Activated naive CD4-positive, alpha-beta T cell treated with anti-CD3 and anti-CD28 coated beads, Interleukin-2, amount 50 U/mL, for 24 hours (primary cell): ENCODE data around the gene MTHFD2.

Source experiments
- H3K27ac Mint-ChIP-seq: one replicate; pipeline ENCODE4 v1.8.0; 2021; ENCODE audit warnings: mild to moderate bottlenecking, mixed read lengths
- H3K27me3 Mint-ChIP-seq: one replicate; pipeline ENCODE4 v1.8.0; 2021; ENCODE audit warnings: mixed read lengths
- H3K36me3 Mint-ChIP-seq: one replicate; pipeline ENCODE4 v1.8.0; 2021; ENCODE audit warnings: mixed read lengths
- H3K4me1 Mint-ChIP-seq: one replicate; pipeline ENCODE4 v1.8.0; 2021; ENCODE audit warnings: mixed read lengths
- H3K4me3 Mint-ChIP-seq: one replicate; pipeline ENCODE4 v1.8.0; 2021; ENCODE audit warnings: mild to moderate bottlenecking, mixed read lengths
- H3K9me3 Mint-ChIP-seq: one replicate; pipeline ENCODE4 v1.8.0; 2021; ENCODE audit warnings: mixed read lengths

Gene MTHFD2

GRCh38 chr2:74198461-74199274, at the start of gene MTHFD2:
Gene MTHFD2, plus strand, starts transcription at chr2:74198615. Its CDS starts 27 bp downstream, at chr2:74198642.
- H3K4me3 Mint-ChIP-seq = peak within 1 kb of the TSS; percentile 99
- peaks cover 27% of the 10 kb centered on the region for H3K36me3 Mint-ChIP-seq
- peaks cover 34% of the 10 kb centered on the region for H3K4me1 Mint-ChIP-seq

GRCh38 chr2:74149247-74149525, 49.2 kb upstream of the MTHFD2 start:
- Mint-ChIP-seq H3K4me1 (peaks cover 4% of the 10 kb centered on the region), H3K9me3 (no peaks in the 10 kb centered on the region), H3K27ac (no peak overlapping the region), H3K36me3 (peaks cover 2% of the 10 kb centered on the region), H3K27me3 (no peaks in the 10 kb centered on the region), H3K4me3 (no peak overlapping the region)

More at GRCh38 chr2:74198461-74199274, at the start of gene MTHFD2:
- H3K27ac Mint-ChIP-seq = peak within 1 kb of the TSS; percentile 100
- H3K9me3 Mint-ChIP-seq = no peaks in the 10 kb centered on the region
- H3K27me3 Mint-ChIP-seq = no peaks in the 10 kb centered on the region

- no peak overlapping the region for H3K4me3 Mint-ChIP-seq
- peaks cover 4% of the 10 kb centered on the region for H3K4me1 Mint-ChIP-seq
- H3K27me3 Mint-ChIP-seq = no peaks in the 10 kb centered on the region
- H3K36me3 Mint-ChIP-seq = peaks cover 2% of the 10 kb centered on the region
- peak overlapping the region; percentile 55 for H3K27ac Mint-ChIP-seq
- no peaks in the 10 kb centered on the region for H3K9me3 Mint-ChIP-seq
Observed at GRCh38 chr2:74149570-74150319, 48.7 kb upstream of the MTHFD2 start.

DNA sequence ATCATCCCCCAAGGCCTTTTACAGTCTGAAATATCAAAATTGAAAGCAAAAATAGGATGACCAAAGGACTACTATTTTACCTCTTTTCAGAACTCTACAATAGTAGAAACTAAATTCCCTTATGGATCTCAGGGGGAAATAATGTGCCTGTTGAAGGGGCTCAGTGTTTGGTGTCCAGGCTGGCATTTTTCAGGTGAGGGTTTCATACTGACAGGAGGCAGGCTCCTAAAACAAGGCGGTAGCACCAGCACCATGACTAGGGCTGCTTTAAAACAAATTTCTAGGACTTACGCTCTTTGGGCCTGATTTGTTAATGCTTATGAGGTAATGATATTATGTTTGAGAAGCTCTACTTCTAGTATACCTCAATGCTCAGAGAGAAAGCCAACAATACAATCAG, 45.5 kb upstream of the MTHFD2 start:
- Mint-ChIP-seq H3K27me3 (no peaks in the 10 kb centered on the region), H3K27ac (no peak overlapping the region), H3K9me3 (no peaks in the 10 kb centered on the region), H3K36me3 (peaks cover 7% of the 10 kb centered on the region), H3K4me3 (no peak overlapping the region), H3K4me1 (no peaks in the 10 kb centered on the region)

DNA sequence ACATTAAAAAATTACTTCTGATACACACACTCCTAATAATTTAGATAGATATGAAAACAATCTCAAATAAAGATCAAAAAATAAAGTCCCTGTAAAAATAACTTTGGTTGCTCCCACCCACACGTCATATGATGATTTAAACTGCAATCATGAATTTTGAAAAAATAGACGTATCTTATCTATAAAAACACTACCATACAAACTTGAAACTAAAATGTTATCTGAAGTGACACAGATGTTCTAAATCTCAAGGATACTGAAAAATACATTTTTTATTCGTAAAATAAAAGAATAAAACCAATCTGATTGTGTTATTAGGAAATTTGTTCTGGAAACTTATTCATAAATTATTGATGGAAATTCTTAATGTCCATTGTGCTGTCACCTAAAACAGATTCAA, 42.6 kb upstream of the MTHFD2 start:
- Mint-ChIP-seq H3K27ac (no peak overlapping the region), H3K4me1 (no peaks in the 10 kb centered on the region), H3K36me3 (peaks cover 7% of the 10 kb centered on the region), H3K27me3 (no peaks in the 10 kb centered on the region), H3K4me3 (no peak overlapping the region), H3K9me3 (no peaks in the 10 kb centered on the region)

GRCh38 chr2:74162951-74163350, 35.5 kb upstream of the MTHFD2 start:
- Mint-ChIP-seq H3K4me3 (no peak overlapping the region), H3K36me3 (peaks cover 14% of the 10 kb centered on the region), H3K27me3 (no peaks in the 10 kb centered on the region), H3K4me1 (peaks cover 7% of the 10 kb centered on the region), H3K9me3 (peaks cover 4% of the 10 kb centered on the region), H3K27ac (no peak overlapping the region)

- Mint-ChIP-seq H3K9me3 (peaks cover 4% of the 10 kb centered on the region), H3K4me3 (no peak overlapping the region), H3K27ac (no peak overlapping the region), H3K4me1 (peaks cover 14% of the 10 kb centered on the region), H3K36me3 (peaks cover 18% of the 10 kb centered on the region), H3K27me3 (no peaks in the 10 kb centered on the region)
Observed at GRCh38 chr2:74164761-74165160, 33.7 kb upstream of the MTHFD2 start.

DNA sequence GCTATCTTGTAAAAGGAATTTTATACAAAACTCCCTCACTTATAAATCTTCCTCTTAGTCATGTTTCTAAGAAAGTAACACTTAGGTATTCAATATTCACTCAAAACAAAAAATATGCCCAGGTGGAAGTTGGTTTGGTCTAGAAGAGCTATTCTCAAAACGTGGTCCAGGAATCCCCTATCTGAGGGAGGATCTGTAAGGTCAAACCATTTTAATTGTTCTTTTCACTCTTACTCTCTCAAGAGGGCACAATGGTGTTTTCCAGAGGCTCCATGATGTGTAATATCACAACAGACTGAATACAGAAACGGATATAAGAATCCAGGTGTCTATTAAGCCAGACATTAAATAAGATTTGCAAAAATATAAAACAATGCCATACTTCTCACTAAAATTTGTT, 29.7 kb upstream of the MTHFD2 start:
- H3K27ac Mint-ChIP-seq = no peak overlapping the region
- H3K9me3 Mint-ChIP-seq = peaks cover 4% of the 10 kb centered on the region
- H3K27me3 Mint-ChIP-seq = no peaks in the 10 kb centered on the region
- H3K4me3 Mint-ChIP-seq = no peak overlapping the region
- peaks cover 18% of the 10 kb centered on the region for H3K36me3 Mint-ChIP-seq
- H3K4me1 Mint-ChIP-seq = peaks cover 29% of the 10 kb centered on the region

DNA sequence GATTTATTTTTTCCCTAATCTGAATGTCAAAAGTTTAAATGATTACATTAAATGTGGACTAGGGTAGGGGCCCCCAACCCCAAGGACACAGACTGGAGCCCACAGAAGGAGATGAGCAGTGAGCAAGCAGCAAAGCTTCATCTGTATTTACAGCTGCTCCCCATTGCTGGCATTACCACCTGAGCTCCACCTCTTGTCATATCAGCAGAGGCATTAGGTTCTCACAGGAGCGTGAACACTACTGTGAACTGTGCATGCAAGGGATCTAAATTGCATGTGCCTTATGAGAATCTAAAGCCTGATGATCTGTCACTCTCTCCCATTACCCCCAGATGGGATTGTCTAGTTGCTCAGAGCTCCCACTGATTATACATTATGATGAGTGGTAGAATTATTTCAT, 23.5 kb upstream of the MTHFD2 start:
- Mint-ChIP-seq H3K27ac (no peak overlapping the region), H3K36me3 (peaks cover 6% of the 10 kb centered on the region)

DNA sequence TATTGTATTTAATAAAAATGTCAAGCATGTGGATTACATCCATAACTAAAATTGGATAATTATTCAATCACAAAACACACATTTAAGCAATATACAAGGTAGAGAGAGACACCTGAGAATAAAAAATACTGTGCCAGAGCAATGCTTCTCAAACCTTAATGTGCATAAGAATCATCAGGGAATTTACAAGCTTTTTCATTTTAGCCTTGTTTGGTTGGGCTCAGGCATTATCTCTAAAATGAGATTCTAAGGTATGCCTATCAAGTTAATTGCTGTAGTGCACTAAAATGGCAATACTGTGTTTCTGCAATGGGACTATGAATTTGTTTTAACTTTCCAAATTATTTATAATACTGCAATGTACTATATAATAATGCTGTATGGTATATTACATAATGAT, 20.7 kb upstream of the MTHFD2 start:
- H3K27me3 Mint-ChIP-seq = no peaks in the 10 kb centered on the region
- H3K4me1 Mint-ChIP-seq = peaks cover 41% of the 10 kb centered on the region
- H3K9me3 Mint-ChIP-seq = no peaks in the 10 kb centered on the region
- H3K27ac Mint-ChIP-seq = peak overlapping the region; percentile 84
- H3K36me3 Mint-ChIP-seq = peaks cover 4% of the 10 kb centered on the region
- H3K4me3 Mint-ChIP-seq = peak overlapping the region; percentile 86

More for the DNA sequence above, 23.5 kb upstream of the MTHFD2 start:
- no peaks in the 10 kb centered on the region for H3K9me3 Mint-ChIP-seq
- H3K4me3 Mint-ChIP-seq = peak overlapping the region; percentile 84
- peaks cover 50% of the 10 kb centered on the region for H3K4me1 Mint-ChIP-seq
- H3K27me3 Mint-ChIP-seq = no peaks in the 10 kb centered on the region

DNA sequence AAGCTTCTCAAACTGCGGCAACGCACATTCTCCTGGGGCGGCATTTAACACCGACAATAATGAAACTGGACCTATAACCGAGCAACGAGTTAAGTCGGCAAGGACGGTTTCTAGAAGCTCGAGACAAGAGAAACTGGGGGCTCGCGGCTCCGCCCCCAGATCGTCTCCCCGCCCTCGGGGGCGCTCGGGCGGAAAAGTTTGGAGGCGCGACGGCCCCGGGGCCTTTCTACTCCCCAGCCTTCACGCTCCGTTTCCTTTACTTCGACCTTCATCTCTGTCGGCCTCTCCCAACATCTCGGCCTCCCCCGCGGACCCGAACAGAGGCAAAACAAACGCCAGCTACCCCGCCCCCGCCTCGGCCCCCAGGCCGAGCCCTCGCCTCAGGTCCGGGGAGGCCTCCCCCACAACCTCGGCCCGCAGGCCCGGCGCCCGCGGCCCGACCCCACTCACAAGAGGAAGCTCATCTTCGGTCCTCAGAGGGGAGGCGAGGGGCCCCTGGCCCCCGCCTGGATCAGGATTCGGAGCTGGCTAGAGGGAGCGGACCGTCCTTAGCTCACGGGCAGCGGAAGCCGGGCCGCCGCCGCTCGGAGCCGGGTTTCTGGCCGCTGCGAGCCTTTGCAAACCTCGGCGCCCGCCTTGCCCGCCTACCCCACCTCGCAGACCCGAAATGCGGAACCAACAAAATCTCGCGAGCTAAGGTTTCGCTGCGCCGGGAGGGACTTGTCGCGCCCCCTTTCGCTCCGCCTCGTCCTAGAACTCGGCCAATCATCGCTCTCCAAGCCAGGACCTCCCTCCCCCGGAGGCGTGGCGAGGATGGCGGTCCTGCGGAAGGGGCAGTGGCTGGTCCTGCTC, 20.0 kb upstream of the MTHFD2 start, which contains the start of gene MOB1A:
Gene MOB1A, minus strand, starts transcription at position 669 of the 852 bp plus-strand sequence. Its CDS starts 205 bp downstream, at position 464.
- H3K36me3 Mint-ChIP-seq = peaks cover 4% of the 10 kb centered on the region
- H3K4me3 Mint-ChIP-seq = peak within 1 kb of the TSS; percentile 86
- H3K27me3 Mint-ChIP-seq = no peaks in the 10 kb centered on the region
- H3K9me3 Mint-ChIP-seq = no peaks in the 10 kb centered on the region
- peak within 1 kb of the TSS; percentile 84 for H3K27ac Mint-ChIP-seq
- H3K4me1 Mint-ChIP-seq = peaks cover 36% of the 10 kb centered on the region

- Mint-ChIP-seq H3K9me3 (no peaks in the 10 kb centered on the region), H3K4me1 (peaks cover 33% of the 10 kb centered on the region), H3K27me3 (no peaks in the 10 kb centered on the region), H3K4me3 (peak overlapping the region; percentile 86), H3K27ac (peak overlapping the region; percentile 62), H3K36me3 (peaks cover 4% of the 10 kb centered on the region)
Observed at GRCh38 chr2:74179063-74179865, 19.2 kb upstream of the MTHFD2 start.

GRCh38 chr2:74181739-74182138, 16.7 kb upstream of the MTHFD2 start:
- Mint-ChIP-seq H3K4me3 (no peak overlapping the region), H3K27me3 (no peaks in the 10 kb centered on the region), H3K36me3 (no peaks in the 10 kb centered on the region), H3K27ac (no peak overlapping the region), H3K4me1 (peaks cover 19% of the 10 kb centered on the region), H3K9me3 (no peaks in the 10 kb centered on the region)

DNA sequence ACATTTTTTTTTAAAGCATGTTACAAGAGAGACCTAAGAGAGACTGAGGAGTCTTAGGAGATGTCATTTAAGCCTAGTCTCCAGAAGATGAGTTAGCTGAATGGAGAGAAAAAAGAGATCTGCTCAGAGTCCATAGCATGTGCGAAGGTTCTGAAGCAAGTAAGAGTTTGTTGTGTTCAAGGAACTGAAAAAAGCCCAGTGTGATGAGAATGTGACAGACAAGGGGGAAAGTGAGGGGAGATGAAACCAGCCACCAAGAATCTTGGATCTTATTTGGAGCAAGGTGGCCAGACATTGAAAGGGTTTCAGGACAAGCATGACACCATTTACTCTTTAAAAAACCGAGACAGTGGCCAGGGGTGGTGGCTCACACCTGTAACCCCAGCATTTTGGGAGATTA, 14.5 kb upstream of the MTHFD2 start:
- Mint-ChIP-seq H3K9me3 (no peaks in the 10 kb centered on the region), H3K4me3 (no peak overlapping the region), H3K27me3 (no peaks in the 10 kb centered on the region), H3K36me3 (no peaks in the 10 kb centered on the region), H3K27ac (no peak overlapping the region), H3K4me1 (peaks cover 13% of the 10 kb centered on the region)

GRCh38 chr2:74186038-74186437, 12.4 kb upstream of the MTHFD2 start:
- H3K9me3 Mint-ChIP-seq = no peaks in the 10 kb centered on the region
- H3K27me3 Mint-ChIP-seq = no peaks in the 10 kb centered on the region
- H3K36me3 Mint-ChIP-seq = no peaks in the 10 kb centered on the region
- peaks cover 9% of the 10 kb centered on the region for H3K4me1 Mint-ChIP-seq
- no peak overlapping the region for H3K4me3 Mint-ChIP-seq
- peak overlapping the region; percentile 80 for H3K27ac Mint-ChIP-seq
